ENCODE data around the gene ZNF467.

Gene ZNF467

DNA sequence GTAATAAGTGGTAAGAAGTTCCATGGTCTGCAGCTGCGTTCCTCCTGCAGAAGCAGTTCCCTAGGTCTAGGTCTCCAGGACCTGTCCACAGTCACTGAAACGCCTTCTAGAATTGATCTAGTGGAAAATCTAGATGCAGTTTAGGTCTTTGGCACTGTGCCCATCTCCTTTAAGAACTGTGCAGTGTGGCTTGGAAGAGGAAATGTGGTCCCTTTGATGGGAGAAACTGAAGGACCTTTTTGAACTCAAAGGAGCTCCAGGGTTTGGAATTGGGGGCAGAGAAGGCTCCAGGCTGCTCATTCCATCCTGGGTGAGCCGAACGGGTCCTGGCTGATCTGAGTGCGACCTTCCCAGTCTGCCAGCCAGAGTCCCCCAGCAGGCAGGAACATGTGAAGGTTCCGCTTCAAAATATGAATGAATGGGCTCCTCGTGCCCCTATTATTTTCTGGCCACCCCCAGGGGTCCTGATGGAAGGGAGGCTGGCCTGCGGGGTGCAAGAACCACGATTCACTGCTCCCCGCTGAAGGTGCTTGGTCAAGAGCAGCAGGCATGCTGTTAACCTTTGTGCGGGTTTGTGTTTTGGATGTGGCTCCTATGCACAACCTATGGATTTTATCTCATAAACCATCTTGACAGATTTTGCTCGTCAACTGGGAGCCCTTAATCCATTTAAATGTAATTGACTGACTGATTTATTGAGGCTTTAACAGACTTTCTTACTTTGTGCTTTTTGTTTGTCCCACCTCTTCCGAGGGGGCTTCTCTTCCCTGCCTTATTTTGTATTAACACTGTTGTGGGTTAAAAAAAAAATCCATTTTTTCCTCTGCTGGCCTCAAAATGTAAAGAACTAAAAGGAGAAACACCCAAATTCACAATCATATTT lies 36.7 kb downstream of the ZNF467 start:
- DNase-seq = no peak

DNA sequence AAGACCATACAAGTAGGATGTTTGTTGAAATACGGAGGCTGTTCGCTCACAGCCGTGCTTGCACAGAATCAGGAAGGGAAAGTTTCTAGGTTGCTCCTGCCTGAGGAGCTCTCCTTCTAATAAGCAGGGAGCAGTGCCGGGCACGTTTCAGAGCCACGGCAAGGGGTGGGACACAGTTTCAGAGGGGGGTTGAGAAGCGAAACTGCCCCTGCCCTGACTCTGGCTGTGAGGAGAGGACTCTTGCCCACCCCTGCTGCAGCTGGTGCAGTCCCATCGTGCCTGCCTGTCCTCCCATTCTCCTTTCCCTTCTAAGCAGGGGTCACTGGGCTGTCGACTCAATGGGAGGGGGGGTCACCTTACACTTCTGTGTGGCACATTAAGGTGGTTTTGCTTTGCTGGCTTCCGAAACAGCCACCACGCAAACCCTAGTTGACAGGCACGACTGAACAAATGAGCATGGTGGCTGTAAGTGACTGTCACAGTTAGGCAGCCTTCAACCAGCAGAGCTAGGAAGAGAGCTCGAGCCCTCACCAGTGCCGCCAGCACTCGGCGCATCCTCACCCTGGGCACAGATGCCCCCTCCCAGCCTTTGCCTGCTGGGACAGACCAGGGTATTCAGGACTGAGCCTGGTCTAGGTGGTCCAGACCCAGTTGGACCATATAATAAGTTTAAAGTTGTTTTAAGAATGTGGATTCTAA lies 37.5 kb downstream of the ZNF467 start:
- DNase-seq = no peak

DNA sequence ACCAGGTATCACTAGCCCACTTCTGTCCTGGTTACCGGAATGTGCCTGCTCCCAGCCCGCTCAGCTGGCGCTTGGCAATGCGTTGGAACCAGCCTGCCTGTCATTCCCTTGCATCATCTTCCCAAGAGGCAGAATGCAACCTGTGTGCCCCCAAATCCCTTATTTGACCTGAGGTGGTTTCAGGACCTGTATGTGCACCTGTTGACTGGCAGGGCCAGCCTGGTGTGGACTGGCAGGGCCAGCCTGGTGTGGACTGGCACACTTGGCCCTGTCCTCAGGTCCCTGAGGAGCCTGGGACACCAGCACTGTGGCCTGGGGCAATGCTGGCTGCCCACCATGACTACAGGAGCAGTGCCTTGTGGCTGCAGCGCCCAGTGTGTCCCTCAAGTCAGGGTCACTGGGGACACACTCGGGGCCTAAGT lies 38.2 kb downstream of the ZNF467 start:
- no peak for DNase-seq

DNA sequence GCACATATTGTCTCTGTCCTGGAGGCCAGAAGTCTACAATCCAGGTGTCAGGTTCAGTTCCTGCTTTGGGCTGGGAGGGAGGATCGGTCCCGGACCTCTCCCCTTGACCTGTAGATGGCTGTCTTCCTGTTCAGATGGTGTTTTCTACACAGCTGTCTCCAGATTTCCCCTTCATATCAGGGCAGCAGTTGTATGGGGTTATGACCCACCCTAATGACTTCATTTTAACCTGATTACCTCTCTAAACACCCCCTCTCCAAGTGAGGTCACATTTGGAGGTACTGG lies 38.7 kb downstream of the ZNF467 start:
- DNase-seq = no peak

DNA sequence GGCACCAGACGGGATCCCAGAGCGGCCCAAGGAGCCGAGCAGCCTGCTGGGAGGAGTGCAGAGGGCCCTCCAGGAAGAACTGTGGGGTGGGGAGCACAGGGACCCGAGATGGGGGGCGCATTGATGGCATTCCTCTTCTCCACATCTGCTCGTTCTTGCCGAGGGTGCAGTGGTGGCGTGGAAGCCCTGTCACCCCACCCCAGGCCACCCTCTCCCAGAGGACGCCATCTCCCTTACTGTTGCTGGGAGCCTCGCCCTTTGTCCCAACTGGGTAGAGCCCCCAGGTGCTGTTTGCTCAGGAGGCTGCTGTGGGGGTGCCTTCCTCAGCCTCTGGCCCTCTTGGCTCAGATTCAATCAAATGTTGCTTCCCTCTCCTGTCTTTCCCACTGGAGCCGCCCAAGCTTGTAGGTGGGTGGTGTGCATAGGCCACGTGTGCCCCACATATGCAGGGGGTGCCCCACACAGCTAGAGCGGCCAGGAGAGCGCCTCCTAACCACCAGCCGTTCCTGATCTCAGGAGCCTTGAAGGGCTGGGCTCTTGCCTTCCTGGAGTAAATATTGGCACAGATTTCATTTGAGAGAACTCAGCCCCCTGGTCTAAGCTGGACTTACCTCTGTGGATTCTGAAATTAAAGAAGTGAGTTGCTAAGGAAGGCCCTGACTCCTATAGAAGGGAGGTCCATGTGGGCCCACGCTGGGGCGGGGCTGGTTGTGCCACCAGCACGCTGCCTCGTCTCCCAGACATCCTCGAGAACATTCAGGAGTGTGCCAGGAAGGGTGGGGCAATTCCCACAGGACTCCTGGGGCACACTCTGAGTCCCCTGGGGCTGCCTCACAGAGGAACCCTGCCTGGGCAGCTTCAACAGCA lies 39.2 kb downstream of the ZNF467 start:
- DNase-seq = no peak

DNA sequence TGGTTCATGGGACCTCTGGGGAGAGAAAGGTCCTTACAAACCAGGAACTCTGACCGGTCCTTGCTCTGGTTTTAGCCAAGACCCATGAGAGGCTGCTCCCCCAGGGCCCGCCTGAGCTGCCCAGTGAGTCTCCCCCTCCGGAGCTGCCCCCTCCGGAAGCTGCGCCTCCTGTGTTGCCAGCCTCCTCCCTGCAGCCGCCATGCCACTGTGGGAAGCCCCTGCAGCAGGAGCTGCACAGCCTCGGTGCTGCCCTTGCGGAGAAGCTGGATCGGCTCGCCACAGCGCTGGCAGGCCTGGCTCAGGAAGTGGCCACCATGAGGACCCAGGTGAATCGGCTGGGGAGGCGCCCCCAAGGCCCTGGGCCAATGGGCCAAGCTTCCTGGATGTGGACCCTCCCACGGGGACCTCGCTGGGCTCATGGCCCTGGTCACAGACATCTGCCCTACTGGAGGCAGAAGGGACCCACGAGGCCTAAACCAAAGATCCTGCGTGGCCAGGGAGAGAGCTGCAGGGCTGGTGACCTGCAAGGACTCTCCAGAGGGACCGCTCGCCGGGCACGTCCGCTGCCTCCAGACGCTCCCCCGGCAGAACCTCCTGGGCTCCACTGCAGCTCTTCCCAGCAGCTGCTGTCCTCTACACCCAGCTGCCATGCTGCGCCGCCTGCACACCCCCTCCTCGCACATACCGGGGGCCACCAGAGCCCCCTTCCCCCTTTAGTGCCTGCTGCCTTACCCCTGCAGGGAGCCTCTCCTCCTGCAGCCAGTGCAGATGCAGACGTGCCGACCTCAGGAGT lies 40.1 kb downstream of the ZNF467 start:
- DNase-seq = no peak

DNA sequence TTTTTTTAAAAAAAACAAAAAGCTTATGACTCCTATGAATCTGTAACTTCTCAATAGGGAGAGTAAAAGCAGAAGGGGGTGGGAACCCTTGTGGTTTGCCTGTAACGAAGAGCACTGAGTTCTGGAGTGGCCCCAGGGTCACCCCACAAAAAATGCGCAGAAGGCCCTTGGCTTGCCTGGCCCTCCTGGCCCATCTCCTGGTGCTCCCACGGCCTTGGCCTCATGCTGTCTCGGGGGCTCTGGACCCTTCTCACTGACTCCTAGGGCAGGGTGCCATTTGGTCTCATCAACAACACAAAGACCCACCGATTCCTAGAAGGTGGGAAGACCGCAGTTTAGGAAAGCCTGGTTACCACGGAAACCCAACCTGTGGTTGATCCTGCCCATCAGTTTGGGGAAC lies 40.8 kb downstream of the ZNF467 start:
- no peak for DNase-seq

DNA sequence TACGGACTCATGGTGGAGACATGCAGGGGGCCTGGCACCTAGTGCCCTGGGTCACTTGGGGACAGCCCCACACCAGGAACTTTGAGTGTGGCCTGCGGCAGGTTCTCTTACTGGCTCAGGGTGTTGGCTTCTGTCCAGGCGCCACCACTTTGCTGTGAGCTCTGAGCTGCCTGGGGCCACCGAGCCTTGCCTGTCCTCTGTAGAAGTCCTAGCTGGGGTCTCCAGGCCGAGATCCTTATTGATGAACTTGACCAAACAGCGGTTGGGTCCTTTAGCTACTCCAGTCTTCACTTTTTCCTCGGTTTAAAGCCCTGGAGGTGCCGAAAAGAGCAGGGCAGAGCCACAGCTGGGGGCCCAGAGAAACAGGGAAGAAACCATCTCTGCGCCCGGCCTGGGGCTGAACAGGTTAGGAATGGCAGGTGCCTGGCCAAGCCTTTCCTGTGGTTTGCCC lies 41.3 kb downstream of the ZNF467 start:
- DNase-seq = no peak

DNA sequence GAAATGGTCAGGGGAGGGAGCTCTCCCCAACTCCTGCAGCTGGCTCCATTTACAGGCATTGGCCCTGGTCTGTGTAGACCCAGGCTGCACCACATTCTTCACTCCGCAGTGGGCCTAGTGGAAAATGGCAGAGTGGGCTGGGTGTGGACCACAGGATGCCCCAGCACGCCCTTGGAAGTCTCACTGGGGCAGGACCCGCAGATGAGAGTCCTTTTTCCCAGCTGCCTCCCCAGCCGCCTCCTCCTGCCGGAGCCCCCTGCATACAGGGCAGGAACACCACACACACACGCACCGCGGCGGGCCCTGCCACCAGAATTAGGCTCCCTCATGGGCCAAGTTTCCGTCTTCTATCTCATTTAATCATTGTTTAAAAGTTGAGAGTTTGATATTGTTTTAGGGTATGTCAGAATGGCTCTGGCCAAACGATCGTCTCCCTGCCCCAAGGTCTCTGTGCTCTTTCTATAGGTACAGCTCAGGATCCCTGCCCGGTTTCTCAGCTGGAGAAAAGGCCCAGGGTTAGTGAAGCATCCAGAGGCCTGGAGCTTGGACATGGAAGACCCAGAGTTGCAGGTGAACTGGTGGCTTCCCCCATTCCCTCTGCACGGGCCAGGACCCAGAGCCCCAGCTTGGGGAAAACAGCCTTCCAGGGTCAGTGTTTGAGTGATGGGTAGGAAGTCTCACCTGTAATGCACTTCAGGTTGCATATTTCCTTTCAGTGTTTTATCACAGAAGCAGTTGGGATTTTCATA lies 42.0 kb downstream of the ZNF467 start:
- DNase-seq = no peak

DNA sequence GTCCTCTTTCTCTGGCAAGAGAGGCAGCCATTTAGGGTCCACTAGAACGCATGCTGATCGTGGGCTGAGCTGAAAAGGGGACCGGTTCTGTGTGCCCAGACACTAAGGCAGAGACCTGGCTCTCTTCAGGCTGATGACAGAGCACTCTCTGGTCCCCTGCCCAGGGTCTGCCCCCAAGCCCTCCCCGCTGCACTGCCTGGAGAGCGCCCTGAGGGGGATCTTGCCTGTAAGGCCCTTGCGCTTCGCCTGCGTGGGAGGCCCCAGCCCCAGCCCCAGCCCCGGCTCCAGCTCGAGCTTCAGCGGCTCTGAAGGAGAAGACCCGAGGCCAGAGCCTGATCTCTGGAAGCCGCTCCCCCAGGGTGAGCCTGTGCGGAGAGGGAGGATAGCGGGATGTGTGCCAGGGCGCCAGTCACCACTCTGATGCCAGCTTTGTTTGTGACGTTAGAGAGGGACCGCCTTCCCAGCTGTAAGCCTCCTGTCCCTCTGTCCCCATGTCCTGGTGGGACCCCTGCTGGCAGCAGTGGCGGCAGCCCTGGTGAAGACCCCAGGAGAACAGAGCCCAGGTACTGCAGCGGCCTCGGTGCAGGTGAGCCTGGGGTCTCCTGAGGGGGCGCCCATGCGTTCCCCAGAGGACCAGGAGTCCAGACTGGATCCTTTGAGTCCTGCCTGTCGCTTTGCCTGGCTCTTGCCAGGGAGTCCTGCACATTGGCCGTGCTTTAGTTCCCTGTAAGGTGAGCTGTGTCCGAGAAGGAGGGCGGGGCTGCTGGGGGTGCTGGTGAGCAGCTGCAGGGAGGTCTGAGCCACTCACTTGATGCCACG lies 43.2 kb downstream of the ZNF467 start:
- no peak for DNase-seq

DNA sequence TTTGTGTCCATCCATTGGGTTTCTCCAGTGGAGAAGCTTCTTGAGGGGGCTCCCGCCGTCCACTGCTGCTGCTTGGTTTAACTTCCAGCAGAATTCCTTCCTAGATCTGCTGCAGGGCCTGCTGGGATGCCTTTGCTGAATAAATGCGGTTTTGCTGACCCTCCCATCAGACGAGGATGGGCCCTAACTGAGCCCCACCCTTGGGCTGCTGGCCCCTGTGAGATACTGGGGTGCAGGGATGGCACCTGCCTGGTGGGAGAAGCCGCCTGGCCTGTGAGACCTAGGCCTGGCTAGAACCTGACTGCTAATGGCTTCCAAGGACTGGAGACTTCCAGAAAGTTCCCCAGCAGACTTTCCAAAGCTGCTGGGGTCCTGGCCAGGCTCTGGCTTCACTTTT lies 43.8 kb downstream of the ZNF467 start:
- DNase-seq = no peak

DNA sequence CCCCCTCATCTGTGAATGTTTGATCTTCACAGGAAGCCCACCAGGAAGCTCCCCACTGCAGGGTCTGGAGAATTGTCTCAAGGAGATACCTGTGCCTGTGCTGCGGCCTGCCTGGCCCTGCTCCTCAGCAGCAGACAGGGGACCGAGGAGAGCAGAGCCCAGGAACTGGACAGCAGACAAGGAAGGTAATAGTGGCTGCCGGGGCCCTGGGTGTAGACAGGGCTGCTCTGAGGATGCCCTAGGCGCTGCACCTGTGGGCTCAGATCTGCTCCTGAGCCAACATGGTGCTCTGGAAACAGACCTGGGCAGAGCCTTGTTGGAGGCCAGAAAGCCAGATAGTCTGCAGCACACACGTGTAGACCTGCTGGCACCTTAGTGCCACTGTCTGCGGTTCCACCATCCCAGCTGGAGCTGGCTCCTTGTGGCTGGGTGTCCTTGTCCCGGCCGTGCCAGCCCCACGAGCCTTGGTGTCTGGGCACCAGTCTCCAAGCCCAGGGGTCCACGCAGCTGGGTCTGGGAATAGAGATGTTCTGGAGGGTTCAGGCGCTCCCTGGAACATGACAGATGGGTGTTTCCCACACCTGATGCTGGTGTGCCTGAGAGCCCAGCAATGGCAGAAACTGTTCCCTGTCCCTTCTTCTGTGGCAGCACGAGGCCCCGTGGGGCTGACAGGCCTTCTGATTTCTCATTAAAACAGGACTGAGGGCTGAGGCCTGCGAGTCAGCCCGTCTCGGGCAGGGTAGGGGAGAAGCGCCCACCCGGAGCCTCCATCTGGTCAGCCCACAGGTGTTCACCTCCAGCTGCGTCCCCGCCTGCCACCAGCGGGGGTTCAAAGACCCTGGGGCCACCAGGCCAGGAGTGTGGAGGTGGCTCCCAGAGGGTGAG lies 44.7 kb downstream of the ZNF467 start:
- no peak for DNase-seq

DNA sequence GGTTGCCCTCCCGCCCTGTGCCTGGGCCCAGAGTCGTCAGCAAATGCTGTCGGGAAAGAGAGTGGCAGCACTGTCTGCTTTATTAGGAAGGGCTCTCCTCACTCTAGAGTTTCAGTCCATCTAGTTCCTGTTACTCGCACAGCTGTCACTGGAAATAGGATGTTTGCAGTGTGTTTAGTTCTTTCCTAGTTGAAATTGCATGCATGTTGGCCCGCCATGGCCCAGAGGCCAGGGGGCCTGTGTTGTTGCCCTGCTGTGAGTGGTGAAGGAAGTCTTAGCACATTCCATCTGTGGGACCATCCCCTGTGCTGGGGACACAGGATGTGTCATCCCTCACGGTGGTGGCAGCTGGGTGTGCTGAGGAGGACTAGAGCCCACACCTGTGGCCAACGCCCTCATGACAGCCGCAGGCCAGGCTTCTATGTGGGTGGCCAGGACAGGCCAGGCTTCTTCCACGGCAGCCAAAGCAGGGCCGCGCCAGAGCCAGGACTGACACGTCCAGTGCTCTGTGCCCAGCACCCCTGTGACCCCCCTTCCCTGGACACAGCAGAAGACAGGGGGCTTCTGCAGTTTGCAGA lies 45.4 kb downstream of the ZNF467 start:
- no peak for DNase-seq

DNA sequence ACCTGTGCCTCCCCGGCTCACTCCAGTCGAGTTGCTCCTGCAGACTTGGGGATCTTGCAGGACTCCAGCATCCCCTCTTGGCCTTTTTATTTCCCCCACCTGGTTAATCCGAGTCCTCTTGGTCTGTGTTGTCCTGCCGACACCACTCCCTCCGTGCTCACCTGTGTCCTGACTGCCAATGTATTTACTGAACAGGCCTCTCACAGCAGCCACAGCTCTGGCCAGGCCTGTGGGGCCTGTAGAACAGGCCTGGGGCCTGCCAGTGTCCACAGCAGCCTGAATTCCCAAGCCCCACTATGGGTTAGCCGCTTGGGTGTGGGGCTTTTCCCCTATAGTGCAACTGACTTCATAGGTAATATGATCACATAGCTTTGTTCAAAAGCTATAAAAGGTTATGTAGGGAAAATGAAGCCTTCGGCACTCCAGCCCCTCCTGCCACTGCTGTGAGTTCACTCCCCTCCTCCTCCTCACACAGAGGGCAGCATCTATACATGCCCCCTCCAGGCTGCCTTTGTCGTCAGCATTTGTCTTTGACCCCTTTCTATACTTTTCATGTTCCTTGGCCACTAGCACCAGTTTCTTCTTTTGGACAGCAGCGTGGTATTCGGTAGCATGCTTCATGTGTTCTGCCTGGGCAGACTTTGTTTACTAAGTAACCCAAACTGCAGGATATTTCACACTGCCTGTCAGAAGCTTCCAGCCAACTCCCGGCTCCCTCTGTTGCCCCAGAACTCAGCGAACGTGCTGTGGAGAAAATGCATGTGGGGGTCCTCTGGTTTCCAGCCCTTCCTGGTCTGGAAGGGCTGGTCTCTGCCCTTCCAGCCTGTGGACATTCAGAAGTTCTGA lies 46.1 kb downstream of the ZNF467 start:
- DNase-seq = no peak

DNA sequence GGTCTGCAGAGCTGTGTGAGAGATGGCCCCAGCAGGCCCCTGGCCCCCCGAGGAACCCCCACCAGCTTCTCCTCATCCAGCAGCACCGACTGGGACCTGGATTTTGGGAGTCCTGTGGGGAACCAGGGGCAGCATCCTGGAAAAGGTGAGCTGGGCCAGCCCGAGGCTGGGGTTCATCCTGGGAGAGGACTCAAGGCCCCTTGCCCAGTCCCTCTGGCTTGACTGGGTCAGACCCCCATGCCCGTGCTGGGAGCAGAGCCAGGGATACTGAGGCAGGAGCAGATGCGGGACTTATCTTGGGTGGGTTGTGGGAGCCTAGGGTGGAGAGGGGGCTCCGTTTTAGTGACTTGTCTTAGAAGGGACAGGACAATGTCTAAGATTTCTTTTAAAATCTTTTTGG lies 47.5 kb downstream of the ZNF467 start:
- DNase-seq = no peak

DNA sequence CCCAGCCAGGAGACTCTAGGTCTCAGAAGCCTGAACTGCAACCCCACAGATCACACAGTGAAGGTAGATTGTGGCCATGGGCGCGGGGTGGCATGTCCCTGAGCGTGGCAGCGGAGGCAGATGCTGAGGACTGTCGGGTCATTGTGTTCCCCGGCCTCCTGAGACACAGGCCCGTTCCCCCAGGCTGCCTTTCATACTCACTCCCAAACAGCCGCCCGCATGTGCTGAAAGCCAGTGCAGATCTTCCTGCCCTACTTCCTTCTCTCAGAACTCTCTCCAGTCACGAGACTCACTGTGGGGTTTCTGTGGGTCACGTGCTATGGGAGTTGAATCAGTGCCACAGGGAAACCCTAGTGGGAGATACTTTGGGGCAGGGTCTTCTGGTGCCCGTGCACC lies 48.0 kb downstream of the ZNF467 start:
- DNase-seq = no peak

DNA sequence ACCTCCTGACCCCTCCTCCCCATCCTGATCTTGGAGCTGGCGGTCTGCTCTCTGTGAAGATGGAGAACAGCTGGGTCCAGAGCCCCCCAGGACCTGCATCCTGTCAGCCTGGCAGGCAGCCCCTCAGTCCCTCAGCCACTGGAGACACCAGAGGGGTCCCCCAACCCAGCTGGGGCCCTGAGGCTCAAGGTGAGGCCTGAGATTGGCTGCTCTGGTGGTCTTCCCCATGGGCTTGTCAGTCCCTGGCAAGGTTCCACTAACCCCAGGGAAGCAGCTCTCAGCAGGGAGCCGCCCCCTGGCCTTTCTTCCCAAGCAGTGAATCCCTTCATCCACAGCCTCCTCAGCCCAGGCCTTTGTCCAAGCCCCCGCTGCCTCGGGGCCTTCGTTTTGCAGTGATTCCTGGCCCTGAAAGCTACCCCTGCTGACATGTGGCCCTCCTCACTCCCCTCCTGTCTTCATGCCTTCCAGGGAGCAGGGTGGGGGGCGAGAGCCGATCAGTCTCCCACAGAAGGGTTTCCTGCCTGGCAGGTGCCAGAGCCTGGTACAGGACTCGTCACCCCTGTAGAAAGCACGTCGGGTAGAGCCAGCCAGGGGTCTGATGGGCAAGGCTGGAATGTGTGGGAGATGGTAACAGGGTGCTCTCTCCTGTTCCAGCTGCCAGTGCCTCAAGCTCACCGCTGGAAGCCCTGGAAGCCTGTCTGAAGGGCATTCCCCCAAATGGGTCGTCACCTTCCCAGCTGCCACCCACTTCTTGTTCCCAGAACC lies 48.5 kb downstream of the ZNF467 start:
- DNase-seq = no peak
